Loucy (cell line): Measurements from ENCODE around the gene PCBD1.

Source experiments
- EZH2phosphoT487 ChIP-seq: fragments of 200-600 bp; IDR thresholded peaks from 2 replicates; pipeline ENCODE4 v1.6.1; 2018; ENCODE audit warnings: antibody characterized with exemption, mild to moderate bottlenecking, moderate library complexity, borderline replicate concordance
- TF ChIP-seq, protein P1 (sequence below): fragments of 200-600 bp; sonication (generic); conservative IDR thresholded peaks from 2 replicates; pipeline ENCODE4 v1.5.1; 2014; ENCODE audit warnings: mild to moderate bottlenecking, antibody characterized with exemption, low read length

DNA sequence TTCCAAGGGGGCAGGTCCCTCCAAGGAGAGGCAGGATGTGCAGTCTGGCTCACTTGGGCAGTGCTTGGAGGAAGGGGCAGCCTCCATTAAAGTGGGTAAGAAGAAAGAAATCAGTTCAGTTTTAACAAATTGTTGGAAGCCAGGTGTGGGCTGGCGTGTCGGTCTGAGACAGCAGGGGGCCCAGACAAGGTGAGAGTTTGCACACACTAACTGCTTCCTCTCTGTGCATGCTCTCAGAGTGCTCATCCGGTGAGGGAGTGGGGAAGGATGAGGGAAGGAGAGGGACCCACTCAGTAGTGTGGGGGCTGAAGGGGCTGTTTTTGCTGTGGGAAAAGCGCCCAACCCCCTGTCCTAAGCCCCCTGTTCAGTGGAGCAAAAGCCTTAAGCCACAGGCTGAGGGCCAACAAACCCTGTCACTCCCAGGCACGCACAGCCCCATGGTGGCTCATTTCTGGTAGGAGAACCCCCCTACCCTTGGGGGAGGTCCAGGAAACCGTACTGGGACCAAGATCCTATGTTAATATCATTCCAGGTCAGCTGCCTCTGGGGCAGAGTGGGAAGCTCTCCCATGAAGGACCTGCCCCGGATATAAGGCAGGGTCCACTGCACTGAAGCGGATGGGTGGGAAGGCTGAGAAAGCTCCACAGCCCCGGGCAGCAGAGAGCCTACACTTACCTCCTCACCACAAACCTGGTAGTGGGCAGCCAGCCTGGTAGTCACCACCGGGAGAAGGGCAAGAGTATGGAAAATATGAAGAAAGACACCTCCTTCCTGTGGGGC lies 5.1 kb upstream of the PCBD1 start:
- TF ChIP-seq, protein P1, sequence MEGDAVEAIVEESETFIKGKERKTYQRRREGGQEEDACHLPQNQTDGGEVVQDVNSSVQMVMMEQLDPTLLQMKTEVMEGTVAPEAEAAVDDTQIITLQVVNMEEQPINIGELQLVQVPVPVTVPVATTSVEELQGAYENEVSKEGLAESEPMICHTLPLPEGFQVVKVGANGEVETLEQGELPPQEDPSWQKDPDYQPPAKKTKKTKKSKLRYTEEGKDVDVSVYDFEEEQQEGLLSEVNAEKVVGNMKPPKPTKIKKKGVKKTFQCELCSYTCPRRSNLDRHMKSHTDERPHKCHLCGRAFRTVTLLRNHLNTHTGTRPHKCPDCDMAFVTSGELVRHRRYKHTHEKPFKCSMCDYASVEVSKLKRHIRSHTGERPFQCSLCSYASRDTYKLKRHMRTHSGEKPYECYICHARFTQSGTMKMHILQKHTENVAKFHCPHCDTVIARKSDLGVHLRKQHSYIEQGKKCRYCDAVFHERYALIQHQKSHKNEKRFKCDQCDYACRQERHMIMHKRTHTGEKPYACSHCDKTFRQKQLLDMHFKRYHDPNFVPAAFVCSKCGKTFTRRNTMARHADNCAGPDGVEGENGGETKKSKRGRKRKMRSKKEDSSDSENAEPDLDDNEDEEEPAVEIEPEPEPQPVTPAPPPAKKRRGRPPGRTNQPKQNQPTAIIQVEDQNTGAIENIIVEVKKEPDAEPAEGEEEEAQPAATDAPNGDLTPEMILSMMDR = no peak
- no peak for TF ChIP-seq EZH2phosphoT487
